HCT116 (cell line): Measurements from ENCODE around the gene RECQL5. TPM values are rescaled to one million over a fixed set of nuclear protein-coding genes. Genes with fewer than 3 reads are reported as not detected.

ENCODE experiments used
- ATAC-seq: fragments of 200-7000 bp; cut with Tn5 transposase; 2 replicates; pipeline ENCODE4 v1.9.1; 2020; ENCODE audit warnings: mild to moderate bottlenecking, moderate library complexity
- BruUV-seq: library from RNA; stranded (reverse); fragments of 400-500 nt; replicated peaks from 2 replicates; lab custom pipeline; 2021; lab: Mats Ljungman, UMichigan
- CTCF ChIA-PET: fragments of 300-600 bp; sonication (Branson Sonifier 250); formaldehyde crosslinking; loops from one replicate; lab custom pipeline; 2021; ENCODE audit warnings: antibody characterized with exemption; lab: Charles Lee
- POLR2A ChIA-PET: fragments of 300-600, 350-600 bp; sonication (Branson Sonifier 250); formaldehyde crosslinking; loops from one replicate; lab custom pipeline; 2021; ENCODE audit warnings: antibody characterized with exemption; lab: Charles Lee
- RAD21 ChIA-PET, 2 experiments: fragments of 300-600 bp; sonication (Branson Sonifier 250); formaldehyde crosslinking; loops; one replicate each; lab custom pipeline; 2023; ENCODE audit warnings: low total read pairs in 2 of 2; ENCODE audit not compliant: uncharacterized antibody in 2 of 2, unreplicated experiment in 2 of 2, low non-redundant PET in 1 of 2; lab: Charles Lee
- DNase-seq: peaks from one replicate; pipeline ENCODE4 v3.0.0-alpha.2; 2010; ENCODE audit warnings: low read depth, low spot score
- H2AFZ ChIP-seq: fragments of 200-600 bp; shearing (Covaris generic), sonication (generic); 2 replicates; pipeline ENCODE4 v1.6.1; 2017; ENCODE audit warnings: low read depth, mixed run types, mixed read lengths, antibody characterized with exemption, low read length; ENCODE audit not compliant: poor library complexity, severe bottlenecking
- H3K27ac ChIP-seq: 2 replicates; pipeline ENCODE4 v1.5.1; 2012; ENCODE audit warnings: low read depth, low read length
- H3K27me3 ChIP-seq: fragments of 200-600 bp; sonication (generic); 2 replicates; pipeline ENCODE4 v1.6.1; 2016; ENCODE audit warnings: mixed run types, low read length, mixed read lengths; ENCODE audit not compliant: insufficient read depth
- H3K36me3 ChIP-seq, 2 experiments: fragments of 200-500 bp in 1 of 2; fragments of 200-600 bp in 1 of 2; sonication (Bioruptor generic) in 1 of 2; sonication (generic) in 1 of 2; 2 replicates each; pipeline versions ENCODE4 v1.5.1 to v1.6.1; 2014 to 2016; ENCODE audit warnings: low read length in 2 of 2, inconsistent platforms in 1 of 2, mixed read lengths in 1 of 2, mixed run types in 1 of 2; ENCODE audit not compliant: insufficient read depth in 2 of 2, control insufficient read depth in 1 of 2
- H3K4me1 ChIP-seq, 2 experiments: fragments of 200-600 bp in 1 of 2; sonication (generic) in 1 of 2; 2 replicates each; pipeline versions ENCODE4 v1.5.1 to v1.6.1; 2012 to 2017; ENCODE audit warnings: low read length in 2 of 2, inconsistent platforms in 1 of 2, mild to moderate bottlenecking in 1 of 2, mixed read lengths in 1 of 2, mixed run types in 1 of 2, moderate library complexity in 1 of 2; ENCODE audit not compliant: insufficient read depth in 2 of 2, control insufficient read depth in 1 of 2
- H3K4me2 ChIP-seq: fragments of 200-600 bp; sonication (generic); 2 replicates; pipeline ENCODE4 v1.6.1; 2017; ENCODE audit warnings: mixed run types, low read length, mixed read lengths
- H3K4me3 ChIP-seq, 2 experiments: fragments of 200-600 bp in 1 of 2; sonication (generic) in 1 of 2; replicated peaks in 1 of 2; 2 replicates each; pipeline ENCODE4 v1.5.1; 2011 to 2016; ENCODE audit warnings: low read length in 2 of 2, control low read depth in 1 of 2, low read depth in 1 of 2, mild to moderate bottlenecking in 1 of 2, mixed read lengths in 1 of 2, mixed run types in 1 of 2
- H3K79me2 ChIP-seq: fragments of 200-600 bp; sonication (generic); 2 replicates; pipeline ENCODE4 v1.6.1; 2017; ENCODE audit warnings: mild to moderate bottlenecking, mixed run types, low read length, moderate library complexity, mixed read lengths; ENCODE audit not compliant: insufficient read depth
- H3K9ac ChIP-seq: fragments of 200-600 bp; sonication (generic); 2 replicates; pipeline ENCODE4 v1.6.1; 2016; ENCODE audit warnings: low read length, mixed read lengths
- H3K9me2 ChIP-seq: fragments of 200-600 bp; sonication (generic), shearing (Covaris generic); 2 replicates; pipeline ENCODE4 v1.6.1; 2017; ENCODE audit warnings: mixed run types, mild to moderate bottlenecking, moderate library complexity; ENCODE audit not compliant: insufficient read depth
- H3K9me3 ChIP-seq, 2 experiments: fragments of 200-500 bp in 1 of 2; fragments of 200-600 bp in 1 of 2; sonication (Bioruptor generic) in 1 of 2; sonication (generic) in 1 of 2; 2 replicates each; pipeline ENCODE4 v1.6.1; 2014 to 2017; ENCODE audit warnings: low read length in 2 of 2, mixed read lengths in 2 of 2, inconsistent platforms in 1 of 2, low read depth in 1 of 2, mild to moderate bottlenecking in 1 of 2, mixed run types in 1 of 2, moderate library complexity in 1 of 2; ENCODE audit not compliant: control insufficient read depth in 1 of 2, insufficient read depth in 1 of 2
- H4K20me1 ChIP-seq: fragments of 200-600 bp; sonication (generic), shearing (Covaris generic); 2 replicates; pipeline ENCODE4 v1.6.1; 2017; ENCODE audit warnings: mixed run types, mild to moderate bottlenecking, moderate library complexity; ENCODE audit not compliant: insufficient read depth
- CBX3 ChIP-seq: IDR thresholded peaks from 2 replicates; pipeline ENCODE4 v1.6.1; 2012; ENCODE audit warnings: low read depth
- CEBPB ChIP-seq: IDR thresholded peaks from 2 replicates; pipeline ENCODE4 v1.6.1; 2012; ENCODE audit warnings: low read depth
- CTCF ChIP-seq, 3 experiments: fragments of 200-600 bp in 1 of 3; sonication (generic) in 1 of 3; IDR thresholded peaks in 2 of 3; conservative IDR thresholded peaks in 1 of 3; 2 replicates each; pipeline ENCODE4 v1.5.1; 2012 to 2017; ENCODE audit warnings: low read depth in 2 of 3, low read length in 2 of 3, antibody characterized with exemption in 1 of 3, borderline replicate concordance in 1 of 3, control low read depth in 1 of 3, mild to moderate bottlenecking in 1 of 3, mixed read lengths in 1 of 3, mixed run types in 1 of 3, moderate library complexity in 1 of 3; ENCODE audit not compliant: insufficient read depth in 1 of 3
- EGR1 ChIP-seq: IDR thresholded peaks from 2 replicates; pipeline ENCODE4 v1.6.1; 2012; ENCODE audit warnings: low read depth
- ELF1 ChIP-seq: IDR thresholded peaks from 2 replicates; pipeline ENCODE4 v1.6.1; 2012; ENCODE audit warnings: low read depth, borderline replicate concordance
- EZH2 ChIP-seq: fragments of 200-600 bp; sonication (generic); IDR thresholded peaks from 2 replicates; pipeline ENCODE4 v1.6.1; 2017; ENCODE audit warnings: antibody characterized with exemption, mixed run types
- FOSL1 ChIP-seq: IDR thresholded peaks from 2 replicates; pipeline ENCODE4 v1.6.1; 2012; ENCODE audit warnings: low read depth
- JUND ChIP-seq: IDR thresholded peaks from 2 replicates; pipeline ENCODE4 v1.6.1; 2012
- RAD21 ChIP-seq: IDR thresholded peaks from 2 replicates; pipeline ENCODE4 v1.6.1; 2012; ENCODE audit warnings: low read depth, mild to moderate bottlenecking
- REST ChIP-seq: IDR thresholded peaks from 2 replicates; pipeline ENCODE4 v1.6.1; 2012; ENCODE audit warnings: low read depth
- SIN3A ChIP-seq: IDR thresholded peaks from 2 replicates; pipeline ENCODE4 v1.6.1; 2012; ENCODE audit warnings: low read depth
- SP1 ChIP-seq: IDR thresholded peaks from 2 replicates; pipeline ENCODE4 v1.6.1; 2012; ENCODE audit warnings: low read depth
- SRF ChIP-seq: IDR thresholded peaks from 2 replicates; pipeline ENCODE4 v1.6.1; 2012; ENCODE audit warnings: low read depth
- YY1 ChIP-seq: IDR thresholded peaks from 2 replicates; pipeline ENCODE4 v1.6.1; 2011; ENCODE audit warnings: low read length, low read depth, moderate library complexity, mild to moderate bottlenecking; ENCODE audit not compliant: insufficient replicate concordance; ENCODE audit errors: extremely low read depth
- intact Hi-C: fragments of 100-400 bp; cut with micrococcal nuclease; formaldehyde crosslinking; loops from 2 replicates; pipeline ENCODE4 v1.10.0; 2022
- total RNA-seq: library from RNA; stranded (reverse); gene quantifications from one replicate; pipeline ENCODE4 v1.2.1, GENCODE V29; 2021; ENCODE audit not compliant: unreplicated experiment
- TF ChIP-seq, protein P1 (sequence below): IDR thresholded peaks from 2 replicates; pipeline ENCODE4 v1.6.1; 2012

The RECQL5 gene
- total RNA-seq, 1 experiment from 2014 or later = 83.3 TPM

- H3K9me2 ChIP-seq = no peaks in the 10 kb centered on the region
- ATAC-seq (no peak), DNase-seq (no peak)
- no peaks in the 10 kb centered on the region for H3K79me2 ChIP-seq
- BruUV-seq = no TSS peak
- no peak overlapping the region for H3K4me3 ChIP-seq
- intact Hi-C loops = loop anchor here (5.0 kb wide), 2 partner anchors 86 to 176 kb away; partner anchors contain the start of genes CASKIN2 and TSEN54
- peaks cover 15 to 51% of the 10 kb centered on the region in 2 experiments for H3K4me1 ChIP-seq
- RAD21 ChIA-PET = no interaction called here
- H3K27ac ChIP-seq = no peak overlapping the region; the same call in 1 of the 2 replicates
- H2AFZ ChIP-seq = no peak overlapping the region
- no peak overlapping the region for H3K9ac ChIP-seq
- CTCF ChIA-PET = interaction anchor here (0.9 kb wide), 1 partner anchor 8 kb away, joined by 3 read pairs; no protein-coding TSS in a partner anchor
- POLR2A ChIA-PET = no interaction called here
- H3K27me3 ChIP-seq = no peaks in the 10 kb centered on the region
- H3K36me3 ChIP-seq = no peaks in the 10 kb centered on the region
- no peaks in the 10 kb centered on the region for H4K20me1 ChIP-seq
- TF ChIP-seq ELF1 (no peak), REST (no peak), SP1 (no peak), EGR1 (no peak), CBX3 (no peak), RAD21 (no peak), CEBPB (no peak), EZH2 (no peak), JUND (no peak), CTCF (IDR thresholded peaks at IDR 0.05 in 2 of 3, conservative IDR thresholded peaks at IDR 0.05 in 1 of 3; ENCODE audit: borderline replicate concordance in 1 of 3, insufficient read depth in 1 of 3, low read depth in 2 of 3, low read length in 2 of 3) (no peak), SRF (no peak), YY1 (no peak), SIN3A (no peak), FOSL1 (no peak)
- TF ChIP-seq, protein P1, sequence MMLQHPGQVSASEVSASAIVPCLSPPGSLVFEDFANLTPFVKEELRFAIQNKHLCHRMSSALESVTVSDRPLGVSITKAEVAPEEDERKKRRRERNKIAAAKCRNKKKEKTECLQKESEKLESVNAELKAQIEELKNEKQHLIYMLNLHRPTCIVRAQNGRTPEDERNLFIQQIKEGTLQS = no peak
- H3K9me3 ChIP-seq = no peaks in the 10 kb centered on the region
- peak overlapping the region; percentile 75 for H3K4me2 ChIP-seq
Observed at GRCh38 chr17:75603123-75603522, 63.8 kb downstream of the RECQL5 start.
